A673 (cell line): Measurements from ENCODE around the gene TRIP12. TPM values are rescaled to one million over a fixed set of nuclear protein-coding genes. Genes with fewer than 3 reads are reported as not detected.

Experiments
- BruUV-seq: library from RNA; stranded (reverse); fragments of 400-500 nt; replicated peaks from 2 replicates; lab custom pipeline; 2021; lab: Mats Ljungman, UMichigan
- CTCF ChIA-PET: fragments of 300-600 bp; sonication (Branson Sonifier 250); formaldehyde crosslinking; loops from one replicate; lab custom pipeline; 2022; ENCODE audit warnings: antibody characterized with exemption; lab: Charles Lee
- POLR2A ChIA-PET: fragments of 300-600 bp; sonication (Branson Sonifier 250); formaldehyde crosslinking; loops from one replicate; lab custom pipeline; 2022; ENCODE audit warnings: antibody characterized with exemption; ENCODE audit not compliant: low non-redundant PET; lab: Charles Lee
- DNase-seq: peaks from one replicate; pipeline ENCODE4 v3.0.0-alpha.2; 2015; ENCODE audit warnings: low spot score
- H3K27ac ChIP-seq: fragments of 200-600 bp; sonication (generic); 2 replicates; pipeline ENCODE4 v1.5.1; 2016; ENCODE audit warnings: mixed run types, low read depth, mild to moderate bottlenecking, mixed read lengths, antibody characterized with exemption, low read length; ENCODE audit not compliant: poor library complexity, severe bottlenecking
- H3K27me3 ChIP-seq: fragments of 200-600 bp; sonication (generic); replicated peaks from 2 replicates; pipeline ENCODE4 v1.6.1; 2017; ENCODE audit warnings: mixed run types, low read depth, mild to moderate bottlenecking, mixed read lengths, antibody characterized with exemption, low read length; ENCODE audit not compliant: insufficient read depth, poor library complexity
- H3K36me3 ChIP-seq: fragments of 200-600 bp; sonication (generic); 2 replicates; pipeline ENCODE4 v1.6.1; 2016; ENCODE audit warnings: mixed run types, mild to moderate bottlenecking, mixed read lengths, antibody characterized with exemption, low read length; ENCODE audit not compliant: insufficient read depth, poor library complexity, severe bottlenecking
- H3K4me1 ChIP-seq: fragments of 200-600 bp; sonication (generic); 2 replicates; pipeline ENCODE4 v1.6.1; 2017; ENCODE audit warnings: mixed run types, mild to moderate bottlenecking, mixed read lengths, antibody characterized with exemption, low read length; ENCODE audit not compliant: insufficient read depth, poor library complexity, severe bottlenecking
- H3K4me3 ChIP-seq: fragments of 200-600 bp; sonication (generic); 2 replicates; pipeline ENCODE4 v1.5.1; 2016; ENCODE audit warnings: low read depth, mixed run types, mild to moderate bottlenecking, mixed read lengths, low read length; ENCODE audit not compliant: poor library complexity, severe bottlenecking
- H3K9me3 ChIP-seq: fragments of 200-600 bp; sonication (generic); 2 replicates; pipeline ENCODE4 v1.6.1; 2016; ENCODE audit warnings: mixed run types, low read depth, mild to moderate bottlenecking, mixed read lengths, antibody characterized with exemption, low read length; ENCODE audit not compliant: poor library complexity, severe bottlenecking
- EZH2 ChIP-seq: fragments of 200-600 bp; sonication (generic); IDR thresholded peaks from 2 replicates; pipeline ENCODE4 v1.6.1; 2017; ENCODE audit warnings: borderline replicate concordance, low read depth, mild to moderate bottlenecking, mixed read lengths, antibody characterized with exemption, low read length; ENCODE audit not compliant: poor library complexity, severe bottlenecking
- intact Hi-C: fragments of 100-400 bp; cut with micrococcal nuclease; formaldehyde crosslinking; loops from one replicate; pipeline ENCODE4 v1.10.0; 2022; ENCODE audit not compliant: unreplicated experiment
- total RNA-seq: library from RNA; stranded (reverse); gene quantifications from 2 replicates; pipeline ENCODE4 v1.2.3, GENCODE V29; 2021
- TF ChIP-seq, protein P1 (sequence below): fragments of 300-800, 200-600 bp; sonication (generic); conservative IDR thresholded peaks from 2 replicates; pipeline ENCODE4 v1.5.1; 2017; ENCODE audit warnings: low read depth, mild to moderate bottlenecking, antibody characterized with exemption, low read length, moderate library complexity, mixed read lengths

The TRIP12 gene
- total RNA-seq, 1 experiment from 2014 or later, result 300 TPM

DNA sequence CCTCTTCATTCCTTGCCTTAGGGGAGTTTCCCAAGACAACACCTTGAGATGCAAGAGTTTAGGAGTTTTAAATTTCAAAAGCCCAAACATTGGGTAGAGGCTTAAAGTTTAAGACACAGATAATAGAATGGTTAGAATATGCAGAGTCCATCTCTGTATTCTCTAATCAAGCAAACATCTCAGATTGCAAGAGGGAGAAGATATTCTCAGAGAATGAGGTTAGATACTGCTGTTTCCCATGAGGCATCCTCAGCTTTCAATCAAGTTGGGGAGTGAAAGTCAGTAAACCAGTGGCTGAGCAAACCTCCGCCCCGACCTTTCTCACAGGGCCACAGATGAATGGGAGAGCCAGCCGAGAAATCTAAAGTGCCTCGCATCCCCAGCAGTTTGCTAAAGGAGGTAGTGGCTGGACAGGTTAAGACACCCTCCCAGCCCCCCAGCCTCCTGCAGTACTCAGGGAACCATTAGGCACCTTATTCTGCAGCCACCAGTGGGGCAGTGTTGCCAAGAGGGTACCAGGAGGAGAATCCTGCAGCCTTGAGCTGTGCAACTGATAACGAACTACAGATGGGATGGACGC lies 30.5 kb upstream of the TRIP12 start:
- BruUV-seq, result no TSS peak
- intact Hi-C loops, result no loop called here
- TF ChIP-seq EZH2, result no peak
- TF ChIP-seq, protein P1, sequence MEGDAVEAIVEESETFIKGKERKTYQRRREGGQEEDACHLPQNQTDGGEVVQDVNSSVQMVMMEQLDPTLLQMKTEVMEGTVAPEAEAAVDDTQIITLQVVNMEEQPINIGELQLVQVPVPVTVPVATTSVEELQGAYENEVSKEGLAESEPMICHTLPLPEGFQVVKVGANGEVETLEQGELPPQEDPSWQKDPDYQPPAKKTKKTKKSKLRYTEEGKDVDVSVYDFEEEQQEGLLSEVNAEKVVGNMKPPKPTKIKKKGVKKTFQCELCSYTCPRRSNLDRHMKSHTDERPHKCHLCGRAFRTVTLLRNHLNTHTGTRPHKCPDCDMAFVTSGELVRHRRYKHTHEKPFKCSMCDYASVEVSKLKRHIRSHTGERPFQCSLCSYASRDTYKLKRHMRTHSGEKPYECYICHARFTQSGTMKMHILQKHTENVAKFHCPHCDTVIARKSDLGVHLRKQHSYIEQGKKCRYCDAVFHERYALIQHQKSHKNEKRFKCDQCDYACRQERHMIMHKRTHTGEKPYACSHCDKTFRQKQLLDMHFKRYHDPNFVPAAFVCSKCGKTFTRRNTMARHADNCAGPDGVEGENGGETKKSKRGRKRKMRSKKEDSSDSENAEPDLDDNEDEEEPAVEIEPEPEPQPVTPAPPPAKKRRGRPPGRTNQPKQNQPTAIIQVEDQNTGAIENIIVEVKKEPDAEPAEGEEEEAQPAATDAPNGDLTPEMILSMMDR, result no peak
- H3K27me3 ChIP-seq, result no peaks in the 10 kb centered on the region
- no peak overlapping the region for H3K27ac ChIP-seq
- DNase-seq, result no peak
- no peaks in the 10 kb centered on the region for H3K9me3 ChIP-seq
- no peak overlapping the region for H3K4me3 ChIP-seq
- H3K36me3 ChIP-seq, result no peaks in the 10 kb centered on the region
- no peaks in the 10 kb centered on the region for H3K4me1 ChIP-seq
- CTCF ChIA-PET, result no interaction called here
- POLR2A ChIA-PET, result no interaction called here

GRCh38 chr2:229947544-229947943 lies 25.7 kb upstream of the TRIP12 start:
- DNase-seq, result no peak
- no peaks in the 10 kb centered on the region for H3K9me3 ChIP-seq
- TF ChIP-seq, protein P1, result no peak
- TF ChIP-seq EZH2, result no peak
- CTCF ChIA-PET, result no interaction called here
- no peaks in the 10 kb centered on the region for H3K4me1 ChIP-seq
- no peak overlapping the region for H3K27ac ChIP-seq
- no TSS peak for BruUV-seq
- H3K4me3 ChIP-seq, result no peak overlapping the region
- no peaks in the 10 kb centered on the region for H3K36me3 ChIP-seq
- POLR2A ChIA-PET, result interaction anchor here (0.7 kb wide), 1 partner anchor 36 kb away, joined by 3 read pairs; no protein-coding TSS in a partner anchor
- no peaks in the 10 kb centered on the region for H3K27me3 ChIP-seq
- intact Hi-C loops, result no loop called here

- intact Hi-C loops, result no loop called here
- no peak for TF ChIP-seq EZH2
- TF ChIP-seq, protein P1, result no peak
- CTCF ChIA-PET, result no interaction called here
These were observed 24.2 kb upstream of the TRIP12 start for GRCh38 chr2:229945975-229946374.

More at GRCh38 chr2:229945975-229946374, 24.2 kb upstream of the TRIP12 start:
- no TSS peak for BruUV-seq
- Histone ChIP-seq H3K4me1 (no peaks in the 10 kb centered on the region), H3K36me3 (no peaks in the 10 kb centered on the region), H3K27me3 (no peaks in the 10 kb centered on the region), H3K9me3 (no peaks in the 10 kb centered on the region), H3K27ac (no peak overlapping the region), H3K4me3 (no peak overlapping the region)
- DNase-seq, result no peak
- POLR2A ChIA-PET, result no interaction called here
